HG02759 (cell line): ENCODE measurements around the gene POU4F1.
"Not testable (repeated sequence)": the region's sequence is repeated elsewhere in the genome, so short reads cannot be mapped to it uniquely, and the experiment has no call there.

Source experiments
- ATAC-seq: cut with Tn5 transposase; IDR thresholded peaks from one replicate; pipeline ENCODE4 v1.9.1; 2021; ENCODE audit warnings: mild to moderate bottlenecking, moderate library complexity; ENCODE audit not compliant: unreplicated experiment

Gene POU4F1, protein sequence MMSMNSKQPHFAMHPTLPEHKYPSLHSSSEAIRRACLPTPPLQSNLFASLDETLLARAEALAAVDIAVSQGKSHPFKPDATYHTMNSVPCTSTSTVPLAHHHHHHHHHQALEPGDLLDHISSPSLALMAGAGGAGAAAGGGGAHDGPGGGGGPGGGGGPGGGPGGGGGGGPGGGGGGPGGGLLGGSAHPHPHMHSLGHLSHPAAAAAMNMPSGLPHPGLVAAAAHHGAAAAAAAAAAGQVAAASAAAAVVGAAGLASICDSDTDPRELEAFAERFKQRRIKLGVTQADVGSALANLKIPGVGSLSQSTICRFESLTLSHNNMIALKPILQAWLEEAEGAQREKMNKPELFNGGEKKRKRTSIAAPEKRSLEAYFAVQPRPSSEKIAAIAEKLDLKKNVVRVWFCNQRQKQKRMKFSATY

DNA sequence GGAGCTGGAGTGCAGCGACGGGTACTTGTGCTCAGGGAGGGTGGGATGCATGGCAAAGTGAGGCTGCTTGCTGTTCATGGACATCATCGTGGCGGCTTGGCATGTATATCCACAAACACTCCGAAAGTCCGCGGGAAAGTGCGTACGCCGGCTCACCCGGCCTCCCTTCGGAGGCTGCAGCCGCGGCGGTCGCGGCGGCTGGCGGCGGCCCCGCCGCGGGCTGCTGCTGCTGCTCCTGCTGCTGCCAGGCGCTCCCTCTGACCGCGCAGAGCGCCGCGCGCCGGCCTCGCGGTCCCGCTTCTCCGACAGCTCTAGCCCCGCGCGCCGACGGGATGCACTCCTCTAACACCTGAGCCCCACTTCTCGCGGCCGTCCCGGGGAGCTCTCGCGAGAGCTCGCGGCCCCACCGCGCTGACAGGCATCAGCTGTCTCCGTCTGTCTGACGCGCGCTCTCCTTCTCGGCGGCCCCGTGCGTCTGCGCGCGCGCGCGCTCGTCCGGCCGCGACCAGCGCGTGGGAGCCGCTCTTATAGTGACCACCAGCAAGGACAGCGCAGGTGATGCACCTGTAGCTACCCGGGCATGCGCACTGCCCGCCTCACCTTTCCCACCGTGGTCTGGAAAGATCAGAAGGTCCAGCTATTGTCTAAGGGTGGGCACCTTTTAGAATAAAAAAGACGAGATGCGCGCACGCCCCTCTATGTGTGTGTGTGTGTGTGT, at the start of gene POU4F1:
POU4F1 (minus strand) TSS at position 313 of the 718 bp plus-strand sequence; CDS start at position 87, 226 bp downstream.
- peak; percentile 88 for ATAC-seq

DNA sequence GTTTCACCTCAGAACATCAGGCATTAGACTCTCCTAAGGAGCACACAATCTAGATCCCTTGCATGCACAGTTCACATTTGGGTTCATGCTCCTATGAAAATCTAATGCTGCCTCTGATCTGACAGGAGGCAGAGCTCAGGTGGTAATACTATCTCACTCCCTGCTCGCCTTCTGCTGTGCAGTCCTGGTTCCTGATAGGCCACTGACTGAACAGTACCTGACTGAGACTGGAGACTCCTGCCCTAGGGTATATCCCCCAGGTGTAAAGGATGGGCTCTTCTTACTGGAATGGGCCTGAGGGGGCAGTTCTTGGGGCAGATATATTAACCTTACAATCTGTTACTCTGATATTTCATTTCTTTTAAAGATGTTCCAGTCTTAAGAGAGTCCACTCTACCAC, 49.3 kb upstream of the POU4F1 start:
- no peak for ATAC-seq

DNA sequence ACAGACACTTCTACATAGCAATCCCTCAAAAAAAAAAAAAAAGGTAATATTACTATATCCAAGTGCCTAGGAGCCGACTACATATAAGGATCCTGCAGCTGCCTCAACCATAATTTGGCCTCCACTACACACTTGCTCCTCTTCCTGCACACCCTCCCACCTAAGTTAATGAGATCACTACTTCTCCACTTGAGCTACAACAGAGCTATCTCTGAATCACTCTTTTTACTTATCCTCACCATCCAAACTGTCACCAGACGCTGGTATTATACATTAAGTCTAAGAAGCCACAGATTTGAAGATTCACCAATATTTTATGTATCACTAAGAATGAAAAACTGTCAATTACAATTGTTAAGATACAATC, 47.3 kb upstream of the POU4F1 start:
- no peak for ATAC-seq

DNA sequence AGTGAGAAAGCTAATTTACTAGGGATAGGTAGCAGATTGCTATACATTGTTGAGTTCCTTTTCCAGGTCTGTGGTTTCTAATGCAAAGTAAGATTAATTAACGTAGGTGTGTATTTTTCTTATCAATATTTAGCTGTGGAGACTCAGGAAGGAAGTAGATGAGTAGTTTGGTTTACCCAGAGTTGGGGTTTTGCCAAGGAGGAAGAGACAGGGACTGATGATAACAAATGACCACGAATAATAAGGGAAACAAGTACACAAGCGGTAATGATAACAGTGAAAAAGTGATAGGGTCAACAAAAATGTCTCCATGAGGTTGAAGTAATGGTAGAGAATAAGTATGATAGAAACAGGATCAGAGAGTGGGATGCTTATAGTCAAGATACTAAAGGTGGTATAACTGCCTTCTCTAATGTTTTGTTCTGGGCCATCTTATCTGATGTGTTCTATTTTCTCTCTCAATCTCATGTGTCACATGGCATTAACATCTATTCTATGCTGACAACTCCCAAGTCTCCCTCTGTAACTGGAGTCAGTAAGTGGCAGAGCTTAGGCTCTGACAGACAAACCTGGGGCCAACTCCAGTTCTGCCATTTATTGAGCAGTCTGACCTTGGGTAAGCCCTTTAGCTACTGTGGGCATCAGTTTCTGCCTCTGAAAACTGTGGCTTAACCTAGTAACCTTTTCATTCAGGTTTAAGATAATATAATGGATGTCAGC, 46.8 kb upstream of the POU4F1 start:
- ATAC-seq: no peak

DNA sequence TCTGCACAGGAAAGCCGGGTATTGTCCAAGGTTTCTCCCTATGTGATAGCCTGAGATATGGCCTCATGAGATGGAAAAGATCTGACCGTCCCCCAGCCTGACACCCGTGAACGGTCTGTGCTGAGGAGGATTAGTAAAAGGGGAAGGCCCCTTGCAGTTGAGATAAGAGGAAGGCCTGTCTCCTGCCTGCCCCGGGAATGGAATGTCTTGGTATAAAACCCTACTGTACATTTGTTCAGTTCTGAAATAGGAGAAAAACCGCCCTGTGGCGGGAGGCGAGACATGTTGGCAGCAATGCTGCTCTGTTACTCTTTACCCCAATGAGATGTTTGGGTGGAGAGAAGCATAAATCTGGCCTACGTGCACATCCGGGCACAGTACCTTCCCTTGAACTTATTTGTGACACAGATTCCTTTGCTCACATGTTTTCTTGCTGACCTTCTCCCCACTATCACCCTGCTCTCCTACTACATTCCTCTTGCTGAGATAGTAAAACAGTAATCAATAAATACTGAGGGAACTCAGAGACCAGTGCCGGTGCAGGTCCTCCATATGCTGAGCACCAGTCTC, 43.8 kb upstream of the POU4F1 start:
- not testable (repeated sequence) for ATAC-seq

DNA sequence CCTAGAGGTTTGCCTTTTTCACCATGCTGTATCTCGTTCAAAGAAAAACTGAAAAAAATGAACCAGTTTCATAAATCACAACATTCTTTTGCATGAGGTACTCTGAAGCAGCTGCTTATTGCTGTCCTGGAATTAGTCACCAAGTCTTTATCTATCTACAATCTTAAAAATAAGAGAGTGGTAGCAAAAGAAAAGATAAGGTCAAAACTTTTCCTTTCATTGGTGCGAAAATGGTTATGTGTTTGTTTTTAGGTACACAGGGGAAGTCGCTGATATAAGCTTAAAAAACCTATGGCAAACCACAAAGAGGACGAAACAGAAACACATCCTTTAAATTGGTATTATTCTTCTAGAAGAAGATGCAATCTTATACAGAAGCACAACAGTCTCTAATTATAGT, 34.9 kb upstream of the POU4F1 start:
- peak; percentile 54 for ATAC-seq

DNA sequence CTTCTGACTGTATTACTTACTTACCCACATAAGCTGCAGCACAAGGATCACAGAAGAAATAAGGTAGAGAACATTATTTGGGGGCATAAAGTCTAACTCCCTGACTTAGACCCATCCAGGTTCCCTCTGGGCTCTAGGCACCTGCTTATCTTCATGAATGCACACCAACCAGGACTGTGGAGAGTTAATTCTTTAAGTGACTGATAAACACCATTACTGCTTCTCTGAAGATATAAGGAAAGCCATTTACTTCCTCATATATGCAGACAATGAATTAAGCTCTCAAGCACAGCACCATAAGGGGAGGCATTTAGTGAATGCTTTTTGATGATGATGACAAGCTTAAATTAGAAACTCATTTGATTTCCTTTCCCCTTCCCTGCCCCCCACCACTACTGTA, 33.1 kb upstream of the POU4F1 start:
- ATAC-seq: no peak

DNA sequence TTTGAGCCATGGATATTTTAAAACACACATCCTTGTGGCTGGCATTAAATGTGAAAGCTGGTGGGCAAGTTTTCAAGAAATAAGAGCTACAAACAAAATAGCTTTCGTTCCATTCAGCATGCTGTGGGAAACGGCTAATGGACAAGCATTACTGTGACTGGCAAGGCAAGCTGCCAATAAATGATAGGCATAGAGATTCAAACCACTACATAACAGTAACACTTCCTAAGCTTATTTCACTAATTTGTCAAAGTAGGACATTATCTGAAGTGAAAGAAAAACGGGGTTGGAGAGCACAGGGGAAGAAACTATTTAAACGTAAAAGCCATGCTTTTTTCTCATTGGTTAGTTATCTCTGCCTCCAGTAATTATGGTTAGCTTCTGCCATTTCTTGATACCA, 29.6 kb upstream of the POU4F1 start:
- ATAC-seq: no peak

DNA sequence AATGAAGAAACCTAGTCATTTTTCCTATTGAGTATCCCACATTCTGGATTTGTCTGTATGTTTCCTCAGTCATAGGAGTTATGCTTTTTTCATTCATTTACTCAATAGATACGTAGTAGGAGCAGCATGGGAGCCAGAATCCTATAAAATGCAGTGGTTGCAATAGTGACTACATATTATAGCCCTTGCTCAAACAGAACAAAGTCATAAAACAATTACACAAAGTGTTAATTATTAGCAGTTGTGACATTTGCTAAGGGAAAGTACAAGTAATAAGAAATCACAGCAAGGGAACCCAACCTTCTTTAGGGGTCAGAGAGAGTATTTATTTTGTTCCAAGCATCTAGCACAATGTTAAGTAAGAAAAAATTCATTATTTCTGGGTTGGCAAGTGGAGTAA, 27.7 kb upstream of the POU4F1 start:
- no peak for ATAC-seq

DNA sequence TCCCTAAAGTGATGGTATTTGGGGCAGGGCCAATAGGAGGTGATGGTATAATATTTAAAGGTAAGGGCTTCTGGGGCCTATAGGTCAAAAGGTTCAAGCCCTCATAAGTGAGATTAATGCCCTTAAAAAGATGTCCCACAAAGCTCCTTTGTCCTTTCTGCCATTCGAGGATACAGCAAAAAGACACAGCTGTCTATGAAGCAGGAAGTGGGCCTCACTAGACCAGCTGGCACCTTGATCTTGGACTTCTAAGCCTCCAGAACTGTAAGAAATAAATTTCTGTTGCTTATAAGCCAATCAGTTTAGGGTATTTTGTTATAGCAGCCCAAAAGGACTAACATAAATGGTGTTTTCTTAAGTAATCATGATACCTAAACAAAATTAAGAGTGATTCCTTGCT, 27.2 kb upstream of the POU4F1 start:
- ATAC-seq: no peak

DNA sequence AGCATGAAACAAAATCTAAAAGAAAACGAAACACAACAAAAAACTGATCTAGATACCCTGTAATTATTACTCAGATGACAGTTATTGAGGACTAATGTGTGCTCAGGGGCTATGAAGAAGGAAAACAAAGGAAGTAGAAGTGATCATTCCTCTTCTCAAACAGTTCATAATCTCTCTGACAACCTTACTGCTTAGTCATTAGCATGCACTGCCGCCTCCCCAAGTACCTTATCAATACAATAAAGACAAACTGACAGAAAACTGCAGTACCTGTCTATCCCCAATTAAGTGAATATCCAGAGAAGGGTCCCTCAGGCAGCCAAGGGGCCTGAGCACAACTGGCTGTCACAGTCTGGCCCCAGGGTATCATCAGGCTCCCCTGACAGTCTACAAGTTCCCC, 22.0 kb upstream of the POU4F1 start:
- no peak for ATAC-seq

DNA sequence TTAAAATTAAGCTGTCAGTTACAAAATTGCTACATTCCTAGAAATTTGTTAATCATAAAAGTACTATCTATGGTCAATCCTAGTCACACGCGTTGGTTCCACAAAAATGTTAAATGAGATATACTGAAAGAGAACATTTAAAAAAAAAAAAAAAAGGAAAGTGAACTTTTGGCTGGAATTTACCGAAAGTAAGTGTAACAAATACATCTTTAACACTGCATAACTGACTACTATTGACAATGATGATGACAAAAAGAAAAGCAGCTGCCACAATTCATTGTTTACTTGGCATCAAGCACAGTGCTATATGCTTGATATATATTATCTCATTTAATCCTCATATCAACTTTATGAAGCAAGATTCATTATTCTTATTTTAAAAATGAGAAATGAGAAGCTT, 19.8 kb upstream of the POU4F1 start:
- ATAC-seq: no peak

DNA sequence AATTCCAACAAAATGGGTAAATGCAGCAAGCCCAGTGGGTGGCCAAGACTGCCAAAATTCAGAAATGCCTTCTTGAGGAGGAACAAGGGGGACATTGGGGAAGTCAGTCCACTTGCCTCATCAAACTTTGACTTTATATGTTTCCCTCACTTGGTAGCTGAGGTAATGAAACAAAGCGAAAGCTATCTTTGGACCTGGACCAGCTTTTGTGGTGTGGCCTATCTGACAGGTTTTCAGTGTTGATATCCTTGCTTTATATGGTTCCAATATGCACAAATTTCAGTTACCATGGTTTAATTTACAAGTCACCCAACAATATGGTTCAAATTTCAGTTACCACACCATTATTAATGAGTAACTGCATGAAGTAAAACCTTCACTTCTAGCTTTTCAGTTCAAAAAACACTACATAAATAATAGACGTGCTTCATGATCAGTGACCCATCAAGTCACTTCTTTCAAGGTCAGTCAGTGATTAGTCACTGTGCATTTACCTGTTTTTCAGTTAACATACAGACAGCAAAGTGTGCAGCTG, 17.7 kb upstream of the POU4F1 start:
- ATAC-seq: no peak

DNA sequence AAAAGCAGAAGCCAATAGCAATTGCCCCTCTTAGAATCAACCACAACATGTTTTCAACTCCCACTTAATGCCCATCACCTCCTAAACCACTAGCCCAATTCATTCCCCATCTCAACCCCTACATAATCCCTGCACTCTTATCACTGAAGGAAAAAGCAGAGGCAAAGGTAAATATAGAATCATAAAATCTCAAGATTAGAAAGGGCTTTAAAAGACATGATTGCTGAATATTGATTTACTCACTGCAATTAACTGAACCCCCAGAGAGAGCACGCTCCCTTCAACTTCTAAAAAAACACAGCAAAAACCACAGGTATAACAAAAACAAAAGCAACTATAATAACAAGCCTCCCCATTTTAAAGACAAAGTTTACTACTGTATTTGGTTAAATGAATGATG, 15.1 kb upstream of the POU4F1 start:
- no peak for ATAC-seq

DNA sequence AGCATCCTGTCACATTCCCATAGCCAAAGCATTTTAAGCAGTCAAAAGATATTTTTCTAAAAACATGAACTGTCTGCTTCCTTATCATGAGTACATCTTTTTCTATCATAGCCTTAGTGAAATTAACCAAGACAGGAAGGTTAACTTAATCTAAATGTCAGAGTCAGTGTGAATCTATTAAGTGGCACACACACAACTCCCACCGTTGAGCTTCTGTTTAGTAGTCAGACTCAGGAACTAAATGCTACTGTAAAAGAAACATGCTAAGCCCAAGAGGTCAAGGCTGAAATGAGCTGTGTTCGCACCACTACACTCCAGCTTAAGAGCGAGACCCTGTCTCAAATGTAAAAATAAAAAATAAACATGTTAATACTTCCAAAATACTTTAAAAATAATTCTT, 7.7 kb upstream of the POU4F1 start:
- no peak for ATAC-seq

DNA sequence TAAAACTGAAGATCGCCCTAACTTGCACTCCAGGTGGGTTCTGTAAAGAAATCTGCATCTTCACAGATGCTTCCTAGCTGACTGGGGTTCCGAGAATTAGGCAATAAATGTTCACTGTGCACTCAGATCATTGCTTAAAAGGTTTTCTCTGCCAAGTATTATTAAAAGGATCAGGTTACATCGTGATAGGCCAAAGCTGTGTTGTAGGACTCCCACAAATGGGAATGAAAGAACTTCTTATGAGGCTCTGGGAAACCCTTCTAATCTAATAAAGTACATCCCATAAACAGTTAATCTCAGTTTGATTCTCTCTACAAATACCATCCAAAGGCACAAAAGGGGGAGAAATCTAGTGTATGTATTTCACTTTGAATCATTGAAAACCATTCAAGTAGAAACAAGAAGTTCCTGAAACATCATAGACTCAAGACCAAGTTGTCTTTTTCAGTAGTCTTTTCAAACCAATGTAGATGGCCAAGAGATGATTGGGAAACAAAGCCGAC, 7.1 kb upstream of the POU4F1 start:
- ATAC-seq: peak; percentile 30

DNA sequence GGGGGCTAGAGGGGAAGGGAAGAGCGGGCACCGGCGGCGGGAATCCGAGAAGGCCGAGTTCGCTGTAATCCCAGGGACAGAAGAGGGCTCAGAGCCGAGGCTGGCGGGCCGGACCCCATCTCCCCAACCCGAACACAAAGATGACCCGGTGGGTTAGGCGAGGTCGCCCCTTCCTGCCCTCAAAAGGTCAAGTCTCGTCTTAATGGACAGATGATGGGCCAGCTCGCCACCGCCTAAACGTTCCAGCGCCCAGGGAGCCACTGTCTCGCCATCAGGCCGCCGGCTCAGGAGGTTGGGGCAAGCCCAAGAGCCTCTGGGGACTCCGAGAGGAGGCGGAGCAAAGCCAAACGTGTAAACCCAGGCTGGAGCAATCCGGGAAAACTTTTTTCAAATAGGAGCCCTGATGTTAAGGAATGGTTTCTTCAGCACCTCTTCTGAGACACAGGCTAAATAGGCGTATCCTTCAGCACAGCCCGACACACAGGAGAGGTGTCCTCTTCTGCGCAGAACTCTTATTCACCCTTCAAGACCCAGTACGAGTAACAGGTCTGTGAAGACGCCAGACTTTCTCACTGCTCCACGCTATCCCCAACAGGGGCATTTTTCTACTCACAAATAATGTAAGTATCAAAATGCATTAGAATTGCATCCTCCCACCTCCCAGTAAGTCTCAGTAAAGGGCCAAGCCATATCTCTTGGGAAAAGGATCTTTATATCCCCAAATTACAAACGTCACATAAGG, 6.3 kb upstream of the POU4F1 start:
- peak; percentile 32 for ATAC-seq

DNA sequence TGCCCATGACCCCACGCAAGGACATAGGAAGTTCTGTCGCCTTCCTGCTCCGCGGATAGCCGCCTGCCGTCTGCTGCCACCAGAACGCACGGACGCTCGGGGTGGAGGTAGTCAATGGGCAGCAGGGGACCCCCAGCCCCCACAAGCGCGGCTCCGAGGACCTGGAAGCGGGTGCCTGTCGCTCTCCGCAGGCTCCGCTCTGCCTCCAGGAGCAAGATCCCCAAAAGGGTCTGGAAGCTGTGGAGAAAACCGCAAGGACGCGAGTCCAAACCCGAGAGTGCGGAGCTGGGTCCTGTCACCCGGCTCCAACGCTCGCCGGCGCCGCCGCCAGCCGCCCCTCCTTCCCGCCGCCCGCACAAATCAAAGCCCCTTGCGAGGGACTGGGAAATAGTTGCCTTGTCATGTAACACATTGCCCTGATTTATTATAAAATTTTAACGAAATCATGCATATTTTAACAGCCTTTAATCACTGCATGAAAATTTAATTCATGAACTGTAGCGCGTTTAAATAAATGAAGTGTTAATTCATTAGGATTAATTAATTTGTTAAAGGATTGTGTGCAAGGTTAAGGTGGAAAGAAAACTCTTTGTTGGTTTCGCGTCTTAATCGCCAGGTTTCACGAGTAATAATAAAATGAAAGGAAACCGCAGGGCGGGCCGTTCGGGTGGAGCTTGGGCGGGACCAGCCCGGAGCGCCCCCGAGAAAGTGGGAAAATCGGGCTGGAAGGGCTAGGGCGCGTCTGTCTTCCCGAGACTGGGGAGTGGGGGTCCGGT, 5.5 kb upstream of the POU4F1 start:
- ATAC-seq: peak; percentile 1

DNA sequence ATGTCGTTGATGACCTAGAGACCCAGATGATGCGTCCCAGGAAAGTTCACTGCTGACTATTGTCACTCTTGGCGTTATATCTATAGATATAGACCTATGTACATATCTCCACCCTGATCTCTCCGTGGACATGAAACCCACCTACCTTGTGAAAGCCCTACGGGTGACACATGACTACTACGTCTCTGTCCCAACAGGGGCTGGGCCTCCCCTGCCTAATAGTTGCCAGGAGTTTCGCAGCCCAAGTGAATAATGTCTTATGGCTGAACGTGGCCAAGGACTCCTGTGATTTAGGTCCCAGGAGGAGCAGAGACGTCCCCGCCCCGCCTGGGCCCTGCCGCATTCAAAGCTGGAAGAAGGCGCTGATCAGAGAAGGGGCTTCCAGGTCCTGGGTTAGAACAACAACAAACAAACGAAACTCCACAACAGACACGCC, 4.9 kb upstream of the POU4F1 start:
- ATAC-seq: no peak
